GM12878 (cell line): ENCODE results near the gene P2RX1.

Source experiments
- CTCF ChIP-seq, 3 experiments: IDR thresholded peaks in 2 of 3; conservative IDR thresholded peaks in 1 of 3; 2 replicates each; pipeline ENCODE4 v1.5.1; 2011; ENCODE audit warnings: low read depth in 3 of 3, low read length in 3 of 3, mild to moderate bottlenecking in 3 of 3, control low read depth in 2 of 3, moderate library complexity in 2 of 3, inconsistent platforms in 1 of 3, mixed read lengths in 1 of 3; ENCODE audit not compliant: control insufficient read depth in 2 of 3, insufficient read depth in 1 of 3; ENCODE audit errors: extremely low read depth in 1 of 3
- NRF1 ChIP-seq: conservative IDR thresholded peaks from 2 replicates; pipeline ENCODE4 v1.6.1; 2011; ENCODE audit warnings: mild to moderate bottlenecking, low read depth, low read length, improper control_type of control experiment
- POLR2A ChIP-seq: IDR thresholded peaks from 2 replicates; pipeline ENCODE4 v1.6.1; 2011; ENCODE audit warnings: low read depth, mild to moderate bottlenecking, low read length
- TF ChIP-seq, protein P1 (sequence below): IDR thresholded peaks from 2 replicates; pipeline ENCODE4 v1.6.1; 2011; ENCODE audit warnings: low read depth, mild to moderate bottlenecking, low read length, moderate library complexity, borderline replicate concordance; ENCODE audit errors: extremely low read depth

DNA sequence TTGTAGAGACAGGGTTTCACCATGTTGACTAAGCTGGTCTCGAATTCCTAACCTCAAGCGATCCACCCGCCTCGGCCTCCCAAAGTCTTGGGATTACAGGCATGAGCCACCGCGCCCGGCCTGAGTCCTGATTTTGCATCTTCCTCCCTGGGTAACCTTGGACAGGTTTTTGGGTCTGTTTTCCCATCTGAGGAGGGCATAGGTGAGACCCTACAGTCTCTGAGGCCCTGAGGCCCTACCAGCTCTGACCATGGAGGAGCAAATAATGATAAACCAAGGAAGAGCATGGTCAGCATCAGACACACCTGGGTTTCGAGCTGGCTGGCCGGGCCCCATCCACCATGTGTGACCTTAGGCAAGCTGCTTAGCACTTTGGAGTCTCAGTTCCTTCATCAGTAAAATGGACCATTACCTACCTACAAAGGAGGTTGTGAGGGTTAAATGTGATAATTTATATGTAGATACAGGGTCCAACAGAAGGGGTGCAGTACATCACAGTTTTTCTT lies 69.0 kb downstream of the P2RX1 start:
- TF ChIP-seq NRF1 = no peak
- TF ChIP-seq, protein P1, sequence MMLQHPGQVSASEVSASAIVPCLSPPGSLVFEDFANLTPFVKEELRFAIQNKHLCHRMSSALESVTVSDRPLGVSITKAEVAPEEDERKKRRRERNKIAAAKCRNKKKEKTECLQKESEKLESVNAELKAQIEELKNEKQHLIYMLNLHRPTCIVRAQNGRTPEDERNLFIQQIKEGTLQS = no peak
- TF ChIP-seq CTCF (IDR thresholded peaks at IDR 0.05 in 2 of 3, conservative IDR thresholded peaks at IDR 0.05 in 1 of 3; ENCODE audit: control insufficient read depth in 2 of 3, extremely low read depth in 1 of 3, insufficient read depth in 1 of 3, low read depth in 3 of 3, low read length in 3 of 3) = no peak
- TF ChIP-seq POLR2A = no peak
